GM19372 (cell line): ENCODE results near the gene CCDC28A.

Source experiments
- ATAC-seq: cut with Tn5 transposase; IDR thresholded peaks from one replicate; pipeline ENCODE4 v1.9.1; 2021; ENCODE audit warnings: mild to moderate bottlenecking, low read depth, moderate library complexity; ENCODE audit not compliant: unreplicated experiment

CCDC28A gene

GRCh38 chr6:138787138-138787537 lies 13.6 kb downstream of the CCDC28A start:
- ATAC-seq: no peak

GRCh38 chr6:138795809-138796603 lies 22.4 kb downstream of the CCDC28A start, which contains the start of gene ECT2L:
TSS of gene ECT2L (plus strand) at chr6:138796087. CDS start at chr6:138813275, 17,188 bp downstream.
- no peak for ATAC-seq

GRCh38 chr6:138796771-138797170 lies 23.2 kb downstream of the CCDC28A start:
- no peak for ATAC-seq

GRCh38 chr6:138797806-138798446 lies 24.4 kb downstream of the CCDC28A start:
- ATAC-seq: no peak

- ATAC-seq: no peak
These were observed 27.0 kb downstream of the CCDC28A start for GRCh38 chr6:138800377-138801150.

GRCh38 chr6:138803331-138803730 lies 29.8 kb downstream of the CCDC28A start:
- no peak for ATAC-seq

- no peak for ATAC-seq
These were observed 30.3 kb downstream of the CCDC28A start for GRCh38 chr6:138803861-138804260.

GRCh38 chr6:138805016-138805765 lies 31.6 kb downstream of the CCDC28A start:
- ATAC-seq: no peak

- no peak for ATAC-seq
These were observed 33.3 kb downstream of the CCDC28A start for GRCh38 chr6:138806889-138807288.

GRCh38 chr6:138809677-138810076 lies 36.1 kb downstream of the CCDC28A start:
- ATAC-seq: no peak

- no peak for ATAC-seq
These were observed 38.3 kb downstream of the CCDC28A start for GRCh38 chr6:138811866-138812265.

- no peak for ATAC-seq
These were observed 40.7 kb downstream of the CCDC28A start for GRCh38 chr6:138814179-138814834.

- no peak for ATAC-seq
These were observed 41.7 kb downstream of the CCDC28A start for GRCh38 chr6:138815221-138815620.

GRCh38 chr6:138815797-138816528 lies 42.4 kb downstream of the CCDC28A start:
- peak; percentile 61 for ATAC-seq

GRCh38 chr6:138817799-138818198 lies 44.2 kb downstream of the CCDC28A start:
- ATAC-seq: no peak

- ATAC-seq: peak; percentile 50
These were observed 45.1 kb downstream of the CCDC28A start for GRCh38 chr6:138818496-138819194.

- ATAC-seq: no peak
These were observed 48.0 kb downstream of the CCDC28A start for GRCh38 chr6:138821519-138821918.

GRCh38 chr6:138824482-138825144 lies 51.0 kb downstream of the CCDC28A start:
- ATAC-seq: no peak
